Choroid plexus epithelial cell (primary cell): ENCODE results near the gene HAPSTR1.

Experiments
- DNase-seq: peaks from one replicate; pipeline ENCODE4 v3.0.0-alpha.2; 2010; ENCODE audit warnings: low read depth
- H3K4me3 ChIP-seq: 2 replicates; pipeline ENCODE4 v1.5.1; 2011; ENCODE audit warnings: low read depth, mild to moderate bottlenecking, control low read depth, low read length, moderate library complexity
- CTCF ChIP-seq: conservative IDR thresholded peaks from 2 replicates; pipeline ENCODE4 v1.5.1; 2011; ENCODE audit warnings: low read depth, mild to moderate bottlenecking, control low read depth, inconsistent platforms, low read length, moderate library complexity

The HAPSTR1 gene

GRCh38 chr16:9138021-9138680 is 46.7 kb downstream of the HAPSTR1 start:
- H3K4me3 ChIP-seq = no peak overlapping the region
- TF ChIP-seq CTCF = no peak
- DNase-seq = no peak

- peak; percentile 74 for DNase-seq
Observed at GRCh38 chr16:9138731-9139501, 47.5 kb downstream of the HAPSTR1 start.

GRCh38 chr16:9139965-9140364 is 48.5 kb downstream of the HAPSTR1 start:
- no peak overlapping the region for H3K4me3 ChIP-seq
- DNase-seq = peak; percentile 56

More at GRCh38 chr16:9138731-9139501, 47.5 kb downstream of the HAPSTR1 start:
- H3K4me3 ChIP-seq = peak overlapping the region; percentile 37
- TF ChIP-seq CTCF = peak; percentile 98

More at GRCh38 chr16:9139965-9140364, 48.5 kb downstream of the HAPSTR1 start:
- TF ChIP-seq CTCF = no peak
